Measurements from ENCODE around the gene KCNIP2.

DNA sequence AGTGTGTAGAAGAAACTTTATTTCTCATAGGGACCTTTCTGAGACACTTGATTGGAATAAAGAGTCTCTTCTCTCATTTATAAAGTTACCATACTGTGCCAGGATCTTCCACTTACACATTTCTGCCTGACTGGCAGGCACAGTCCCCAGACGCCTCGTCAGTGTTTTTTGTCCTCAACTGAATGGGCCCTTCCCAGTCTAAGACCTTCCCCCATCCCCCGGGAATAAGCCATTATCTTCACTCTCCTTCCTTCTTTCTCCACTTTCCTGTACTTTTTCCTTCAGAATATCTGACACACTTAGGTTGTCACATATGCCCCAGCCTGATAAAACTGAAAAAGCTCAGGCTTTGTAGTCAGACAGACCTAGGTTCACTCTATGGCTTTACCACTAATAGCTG, 35.3 kb upstream of the KCNIP2 start:
- no peak for TF ChIP-seq ZNF274 (IDR thresholded peaks at IDR 0.05; ENCODE audit: low read depth, low read length)
- TF ChIP-seq YY1 (IDR thresholded peaks at IDR 0.05; ENCODE audit: insufficient read depth, insufficient read length): no peak
- no peak for TF ChIP-seq SUZ12 (IDR thresholded peaks at IDR 0.05; ENCODE audit: extremely low read depth, insufficient read depth, insufficient read length)
